ENCODE results near the gene BBX. TPM values are rescaled to one million over a fixed set of nuclear protein-coding genes. Genes with fewer than 3 reads are reported as not detected.

Gene BBX
- total and polyA plus RNA-seq, 2 of the 4 experiments (the other 2 are of a cell fraction): 13.6 to 107 TPM

DNA sequence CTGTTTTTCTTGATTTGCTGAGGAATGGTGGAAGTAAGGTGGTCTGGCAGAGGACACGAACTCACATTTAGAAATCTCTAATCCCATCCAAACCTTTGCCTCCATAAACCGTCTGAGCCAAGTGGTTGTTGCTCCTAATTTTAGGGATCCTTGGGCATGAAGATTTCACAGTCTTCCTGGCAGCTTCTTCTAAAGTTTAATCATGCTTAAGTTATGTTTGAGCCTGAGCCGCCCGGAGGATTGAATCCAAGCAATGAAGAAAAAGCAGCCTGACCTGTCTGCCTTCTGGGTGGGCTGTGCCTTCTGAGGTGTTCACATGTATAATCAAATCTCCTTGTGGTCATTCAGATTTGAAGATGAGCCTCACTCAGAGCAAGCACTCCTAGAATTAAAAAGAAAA lies 319.1 kb downstream of the BBX start:
- Histone ChIP-seq H3K4ac (ENCODE audit: low read depth, low read length) (no peak overlapping the region), H3K36me3 (ENCODE audit: control insufficient read depth, insufficient read depth, low read length) (no peaks in the 10 kb centered on the region), H3K79me1 (ENCODE audit: low read depth in 1 of 2, low read length in 2 of 2) (no peaks in the 10 kb centered on the region), H4K8ac (ENCODE audit: low read depth in 2 of 2, low read length in 2 of 2) (no peak overlapping the region), H3K9ac (ENCODE audit: low read depth, low read length) (no peak overlapping the region), H2BK5ac (ENCODE audit: low read depth, low read length, poor library complexity, severe bottlenecking) (no peak overlapping the region), H3K18ac (ENCODE audit: low read depth, low read length) (no peak overlapping the region), H3K4me1 (ENCODE audit: control insufficient read depth, insufficient read depth, low read length) (no peaks in the 10 kb centered on the region), H2BK15ac (ENCODE audit: low read depth, low read length) (no peak overlapping the region), H4K5ac (ENCODE audit: low read depth, low read length) (no peak overlapping the region), H4K20me1 (ENCODE audit: insufficient read depth, low read length) (no peaks in the 10 kb centered on the region), H3K23ac (ENCODE audit: low read depth, low read length) (no peak overlapping the region), H2BK120ac (ENCODE audit: low read depth, low read length) (no peak overlapping the region), H4K91ac (ENCODE audit: insufficient read depth, low read depth, low read length) (no peak overlapping the region), H3K14ac (replicated peaks; ENCODE audit: low read depth, low read length) (no peak overlapping the region), H3K4me3 (ENCODE audit: insufficient read depth, low read depth, low read length) (no peak overlapping the region), H3K9me1 (ENCODE audit: insufficient read depth, low read length) (no peaks in the 10 kb centered on the region), H3K56ac (ENCODE audit: extremely low read depth, insufficient read depth, low read length) (no peak overlapping the region), H2AFZ (replicated peaks; ENCODE audit: low read length, poor library complexity) (no peak overlapping the region), H3K4me2 (ENCODE audit: low read depth, low read length) (no peak overlapping the region), H3K27ac (ENCODE audit: insufficient read depth, low read length) (no peak overlapping the region), H3K9me3 (ENCODE audit: control insufficient read depth, insufficient read depth, low read length) (no peaks in the 10 kb centered on the region), H2BK20ac (ENCODE audit: low read depth, low read length) (no peak overlapping the region), H2AK9ac (replicated peaks; ENCODE audit: low read depth, low read length, poor library complexity) (no peak overlapping the region), H3K27me3 (ENCODE audit: control insufficient read depth, insufficient read depth, low read length) (no peaks in the 10 kb centered on the region), H2AK5ac (ENCODE audit: low read depth, low read length) (no peak overlapping the region)
- WGBS, 2 experiments (ENCODE audit: extremely low coverage in 2 of 2, insufficient read length in 1 of 2): 100% methylated on average over 2 of the region's 4 CpGs; no CpG with 5 or more reads in 1 of the 2 experiments
- DNase-seq (no peak), ATAC-seq (ENCODE audit: low read depth) (no peak)
- dilution Hi-C loops (cut with HindIII; ENCODE audit: low sequenced_read_pairs, unreplicated experiment) (no loop called here), in situ Hi-C loops (cut with MboI; ENCODE audit: low sequenced_read_pairs) (no loop called here), intact Hi-C loops (cut with micrococcal nuclease) (no loop called here)
- ChIA-PET POLR2A (ENCODE audit: unreplicated experiment) (no interaction called here), CTCF (no interaction called here)
- BruUV-seq (replicated peaks): no TSS peak
- no peak for TF ChIP-seq RAD21 (IDR thresholded peaks at IDR 0.05; ENCODE audit: low read length)
- TF ChIP-seq NFE2L2 (IDR thresholded peaks at IDR 0.05; ENCODE audit: low read depth, low read length): no peak
- TF ChIP-seq POLR2A (IDR thresholded peaks at IDR 0.05; ENCODE audit: low read depth, low read length): no peak
- no peak for TF ChIP-seq BHLHE40 (IDR thresholded peaks at IDR 0.05; ENCODE audit: low read depth, low read length)
- TF ChIP-seq CHD1 (IDR thresholded peaks at IDR 0.05; ENCODE audit: low read depth, low read length): no peak
- no peak for TF ChIP-seq ELK1 (IDR thresholded peaks at IDR 0.05; ENCODE audit: borderline replicate concordance, low read depth, low read length)
- TF ChIP-seq SMC3 (IDR thresholded peaks at IDR 0.05; ENCODE audit: low read depth, low read length): no peak
- TF ChIP-seq FOS (IDR thresholded peaks at IDR 0.05; ENCODE audit: low read depth, low read length): no peak
- TF ChIP-seq CTCF (conservative IDR thresholded peaks at IDR 0.05; ENCODE audit: low read depth, low read length): no peak
- TF ChIP-seq RCOR1 (IDR thresholded peaks at IDR 0.05; ENCODE audit: insufficient replicate concordance, low read length): no peak
- TF ChIP-seq MAFK (IDR thresholded peaks at IDR 0.05; ENCODE audit: low read depth, low read length): no peak
- TF ChIP-seq USF2 (IDR thresholded peaks at IDR 0.05; ENCODE audit: low read depth, low read length): no peak
- TF ChIP-seq MXI1 (IDR thresholded peaks at IDR 0.05; ENCODE audit: borderline replicate concordance, low read depth, low read length): no peak

Measured in IMR-90 (cell line).